ENCODE data around the gene PTGFRN. TPM values are rescaled to one million over a fixed set of nuclear protein-coding genes. Genes with fewer than 3 reads are reported as not detected.

PTGFRN gene
- total and polyA plus RNA-seq, 2 of the 4 experiments (the other 2 are of a cell fraction) = 0.90 to 1.1 TPM

- Histone ChIP-seq H3K4me2 (ENCODE audit: low read depth, low read length) (peak overlapping the region; percentile 82), H3K9ac (ENCODE audit: low read depth, low read length) (no peak overlapping the region), H3K9me3 (ENCODE audit: control insufficient read depth, insufficient read depth, low read length) (no peaks in the 10 kb centered on the region), H3K14ac (replicated peaks; ENCODE audit: low read depth, low read length) (peak overlapping the region; percentile 58), H2AK5ac (ENCODE audit: low read depth, low read length) (peak overlapping the region; percentile 35; the same call in 1 of the 2 replicates), H3K4me1 (ENCODE audit: control insufficient read depth, insufficient read depth, low read length) (peaks cover 8% of the 10 kb centered on the region), H4K8ac (ENCODE audit: low read depth in 2 of 2, low read length in 2 of 2) (peak overlapping the region; percentile 62 to 93; a peak in 3 of 4 replicates), H2BK120ac (ENCODE audit: low read depth, low read length) (peak overlapping the region; percentile 90), H2BK15ac (ENCODE audit: low read depth, low read length) (peak overlapping the region; percentile 7; the same call in 1 of the 3 replicates), H3K36me3 (ENCODE audit: control insufficient read depth, insufficient read depth, low read length) (no peaks in the 10 kb centered on the region), H2BK20ac (ENCODE audit: low read depth, low read length) (peak overlapping the region; percentile 76; the same call in 1 of the 2 replicates), H3K4ac (ENCODE audit: low read depth, low read length) (peak overlapping the region; percentile 90), H4K20me1 (ENCODE audit: insufficient read depth, low read length) (no peaks in the 10 kb centered on the region), H3K27ac (ENCODE audit: insufficient read depth, low read length) (no peak overlapping the region), H2AK9ac (replicated peaks; ENCODE audit: low read depth, low read length, poor library complexity) (peak overlapping the region; percentile 90), H3K23ac (ENCODE audit: low read depth, low read length) (peak overlapping the region; percentile 85; the same call in 1 of the 2 replicates), H3K27me3 (ENCODE audit: control insufficient read depth, insufficient read depth, low read length) (no peaks in the 10 kb centered on the region), H4K5ac (ENCODE audit: low read depth, low read length) (peak overlapping the region; percentile 83), H3K9me1 (ENCODE audit: insufficient read depth, low read length) (no peaks in the 10 kb centered on the region), H3K56ac (ENCODE audit: extremely low read depth, insufficient read depth, low read length) (no peak overlapping the region), H4K91ac (ENCODE audit: insufficient read depth, low read depth, low read length) (peak overlapping the region; percentile 87), H3K4me3 (ENCODE audit: insufficient read depth, low read depth, low read length) (peak overlapping the region; percentile 12; the same call in 1 of the 2 replicates), H3K18ac (ENCODE audit: low read depth, low read length) (peak overlapping the region; percentile 85), H2BK5ac (ENCODE audit: low read depth, low read length, poor library complexity, severe bottlenecking) (peak overlapping the region; percentile 92), H2AFZ (replicated peaks; ENCODE audit: low read length, poor library complexity) (peak overlapping the region; percentile 87), H3K79me1 (ENCODE audit: low read depth in 1 of 2, low read length in 2 of 2) (no peaks in the 10 kb centered on the region)
- ChIA-PET CTCF (no interaction called here), POLR2A (ENCODE audit: unreplicated experiment) (no interaction called here)
- ATAC-seq (ENCODE audit: low read depth) (peak; percentile 21; the same call in 1 of the 2 replicates), DNase-seq (peak; percentile 17)
- BruUV-seq (replicated peaks) = no TSS peak
- dilution Hi-C loops (cut with HindIII; ENCODE audit: low sequenced_read_pairs, unreplicated experiment) = no loop called here
- in situ Hi-C loops (cut with MboI; ENCODE audit: low sequenced_read_pairs) = no loop called here
- WGBS, 2 experiments (ENCODE audit: extremely low coverage in 2 of 2, insufficient read length in 1 of 2) = 48% methylated on average over 6 of the region's 10 CpGs; no CpG with 5 or more reads in 1 of the 2 experiments
- TF ChIP-seq CEBPB (IDR thresholded peaks at IDR 0.05; ENCODE audit: low read depth, low read length) (no peak), CHD1 (IDR thresholded peaks at IDR 0.05; ENCODE audit: low read depth, low read length) (no peak), MXI1 (IDR thresholded peaks at IDR 0.05; ENCODE audit: borderline replicate concordance, low read depth, low read length) (no peak)
- TF ChIP-seq, protein P1, sequence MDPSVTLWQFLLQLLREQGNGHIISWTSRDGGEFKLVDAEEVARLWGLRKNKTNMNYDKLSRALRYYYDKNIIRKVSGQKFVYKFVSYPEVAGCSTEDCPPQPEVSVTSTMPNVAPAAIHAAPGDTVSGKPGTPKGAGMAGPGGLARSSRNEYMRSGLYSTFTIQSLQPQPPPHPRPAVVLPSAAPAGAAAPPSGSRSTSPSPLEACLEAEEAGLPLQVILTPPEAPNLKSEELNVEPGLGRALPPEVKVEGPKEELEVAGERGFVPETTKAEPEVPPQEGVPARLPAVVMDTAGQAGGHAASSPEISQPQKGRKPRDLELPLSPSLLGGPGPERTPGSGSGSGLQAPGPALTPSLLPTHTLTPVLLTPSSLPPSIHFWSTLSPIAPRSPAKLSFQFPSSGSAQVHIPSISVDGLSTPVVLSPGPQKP (IDR thresholded peaks at IDR 0.05; ENCODE audit: borderline replicate concordance, low read depth, low read length) = no peak
- intact Hi-C loops (cut with micrococcal nuclease) = no loop called here
Measured at GRCh38 chr1:116878804-116879477, 30.8 kb upstream of the PTGFRN start.
